Central memory CD4-positive, alpha-beta T cell (primary cell): ENCODE results near the gene KAT2B.
A peak's percentile ranks its signal among the peaks of the same experiment; 100 is the strongest.

Experiments
- DNase-seq: peaks from one replicate; pipeline ENCODE4 v3.0.0; 2022

The KAT2B gene

DNA sequence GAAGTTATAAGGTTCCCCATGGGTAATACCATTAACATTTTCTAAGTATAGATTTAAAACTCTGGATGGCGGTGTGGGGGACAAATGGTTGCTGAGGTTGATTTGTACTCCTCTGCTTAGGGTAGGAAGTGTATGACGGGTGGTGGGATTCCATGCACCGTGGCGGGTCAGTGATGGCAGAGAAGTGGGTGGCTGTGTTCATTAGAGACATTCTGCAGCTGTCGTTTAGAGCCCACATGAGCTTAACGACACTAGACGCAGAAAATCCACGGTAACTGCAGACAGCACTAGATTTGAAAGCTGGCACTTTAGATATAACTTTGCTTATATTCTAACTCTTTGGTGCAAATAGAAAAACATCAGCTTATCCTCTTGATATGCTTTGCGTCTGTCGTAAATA is 108.2 kb downstream of the KAT2B start:
- no peak for DNase-seq

DNA sequence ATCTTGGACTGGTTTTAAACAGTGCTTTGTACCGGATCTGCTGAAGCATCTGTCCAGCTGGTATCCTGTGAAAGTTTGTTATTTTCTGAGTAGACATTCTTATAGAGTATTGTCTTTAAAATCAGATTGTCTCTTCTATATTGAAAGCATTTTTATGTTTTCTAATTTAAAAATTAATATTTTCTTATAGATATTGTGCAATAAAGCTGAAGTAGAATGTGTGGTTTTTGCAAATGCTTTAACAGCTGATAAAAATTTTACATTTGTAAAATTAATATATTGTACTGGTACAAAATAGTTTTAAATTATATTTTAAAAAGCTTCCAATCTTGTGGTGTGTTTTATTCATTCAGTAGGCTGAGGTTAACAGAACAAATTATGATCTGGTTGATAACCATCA is 113.8 kb downstream of the KAT2B start:
- DNase-seq = no peak

DNA sequence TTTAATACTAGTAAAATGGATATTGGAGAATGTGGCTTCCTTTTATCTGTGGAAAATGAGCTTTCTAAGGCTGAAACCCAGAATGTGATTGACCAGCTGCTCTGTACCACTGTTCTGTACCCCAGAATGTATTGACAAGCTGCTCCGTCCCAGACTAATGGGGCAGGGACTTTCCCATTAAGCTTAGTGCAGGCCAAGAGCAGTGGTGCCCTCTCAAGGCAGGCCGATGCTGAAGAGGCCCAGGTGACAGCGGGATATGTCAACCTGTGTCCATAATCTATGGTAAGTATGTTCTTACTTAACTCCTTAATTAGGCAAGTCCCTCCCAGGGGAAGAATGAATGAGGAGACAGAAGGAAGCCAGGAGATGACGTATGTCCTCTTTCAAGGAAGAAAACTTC is 114.7 kb downstream of the KAT2B start:
- DNase-seq = no peak

DNA sequence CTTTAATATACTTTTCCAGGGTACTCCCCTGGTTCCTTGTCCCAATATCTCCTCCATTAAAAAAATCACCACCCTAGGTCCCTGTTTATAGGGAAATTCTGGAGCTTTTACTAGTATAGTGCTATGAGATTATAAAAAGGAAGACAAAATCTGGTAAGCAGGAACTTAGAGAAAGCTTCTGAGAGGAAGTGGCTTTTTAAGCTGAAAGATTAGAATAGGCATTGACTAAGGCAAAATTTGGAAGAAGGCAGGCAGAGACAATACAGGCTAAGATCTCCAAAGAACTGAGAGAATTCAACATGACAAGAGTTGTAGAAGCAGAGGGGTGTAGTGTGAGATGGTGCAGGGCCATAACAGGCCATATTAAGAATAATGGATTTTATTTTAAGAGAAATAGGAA is 120.0 kb downstream of the KAT2B start:
- DNase-seq = no peak

DNA sequence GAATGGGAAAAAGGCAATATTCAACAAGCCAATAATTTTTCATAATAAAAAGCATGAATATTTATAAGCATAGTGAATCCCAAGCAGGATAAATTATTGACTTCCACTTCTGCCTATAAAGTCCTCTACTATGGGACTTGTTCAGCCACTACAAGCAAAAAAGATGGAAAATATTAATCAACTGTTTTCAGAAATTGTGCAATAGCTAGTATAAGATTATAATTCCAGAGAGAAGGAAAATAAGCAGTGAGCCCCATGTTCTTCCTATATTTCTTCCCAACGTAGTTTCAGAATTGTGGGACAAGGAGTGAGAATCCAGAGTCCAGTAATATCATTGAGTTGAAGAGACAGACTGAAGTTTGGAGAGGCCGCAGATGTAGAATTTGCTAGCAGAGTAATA is 121.5 kb downstream of the KAT2B start:
- DNase-seq = no peak

DNA sequence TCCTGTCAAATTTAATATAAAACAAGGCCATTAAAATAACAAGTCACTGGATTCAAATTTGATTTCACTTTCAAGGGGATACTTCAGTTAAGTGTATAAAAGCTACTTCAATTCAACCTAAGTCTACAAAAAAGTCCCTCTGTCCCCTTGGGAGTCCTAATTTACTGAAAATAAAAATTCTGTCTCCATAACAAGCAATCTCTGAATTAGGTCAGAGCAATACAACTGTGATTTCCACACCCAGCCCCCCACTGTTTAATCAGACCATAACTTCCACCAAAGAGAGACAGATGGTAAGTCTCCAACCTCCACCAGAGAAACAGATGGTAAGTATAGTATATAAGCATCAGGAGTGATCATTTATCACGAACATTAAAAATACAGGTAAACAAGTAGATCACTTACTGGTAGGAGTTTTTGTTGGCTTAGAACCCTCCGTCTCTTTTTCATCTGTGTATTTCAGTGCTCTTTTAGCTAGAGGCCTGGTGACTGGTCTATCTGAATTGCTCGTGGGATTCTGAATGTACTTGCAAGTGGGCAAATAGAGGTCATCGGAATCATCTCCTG is 133.7 kb downstream of the KAT2B start:
- DNase-seq = no peak

DNA sequence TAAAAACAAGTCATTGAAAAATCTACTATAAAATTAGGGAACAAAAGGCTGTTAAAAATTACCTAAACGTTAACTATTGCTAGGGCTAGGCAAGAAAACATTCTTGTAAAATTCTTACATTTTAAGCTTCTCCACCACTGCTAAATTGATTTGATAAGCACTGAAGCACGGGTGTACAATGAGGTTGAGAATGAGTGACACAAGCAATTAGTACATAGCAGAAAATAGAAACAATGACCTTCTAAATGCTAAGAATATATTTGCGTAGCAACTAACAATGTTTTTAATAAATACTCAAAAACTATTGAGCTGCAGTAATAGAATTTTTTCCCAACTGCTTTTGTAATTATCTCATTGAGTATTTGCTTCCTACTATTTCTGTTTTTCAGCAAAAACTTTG is 141.0 kb downstream of the KAT2B start:
- no peak for DNase-seq

DNA sequence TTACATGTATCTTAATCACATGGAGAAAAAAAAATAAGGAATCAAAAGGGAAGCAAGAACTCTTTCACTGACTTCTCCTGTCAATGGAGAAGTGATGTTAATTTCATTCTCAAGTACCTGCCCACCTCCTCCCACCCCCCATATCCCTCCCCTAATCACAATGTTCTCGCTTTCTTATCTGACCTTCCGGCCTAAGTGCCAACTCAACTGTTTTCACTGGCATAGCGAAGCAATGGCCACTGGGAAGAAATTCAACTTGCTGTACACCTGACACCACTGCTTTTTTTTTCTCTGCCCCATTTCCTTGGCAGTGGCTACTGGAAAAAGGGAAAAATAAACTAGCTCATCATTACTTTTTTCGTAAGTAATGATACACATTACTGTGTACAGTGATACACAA is 142.0 kb downstream of the KAT2B start:
- no peak for DNase-seq

DNA sequence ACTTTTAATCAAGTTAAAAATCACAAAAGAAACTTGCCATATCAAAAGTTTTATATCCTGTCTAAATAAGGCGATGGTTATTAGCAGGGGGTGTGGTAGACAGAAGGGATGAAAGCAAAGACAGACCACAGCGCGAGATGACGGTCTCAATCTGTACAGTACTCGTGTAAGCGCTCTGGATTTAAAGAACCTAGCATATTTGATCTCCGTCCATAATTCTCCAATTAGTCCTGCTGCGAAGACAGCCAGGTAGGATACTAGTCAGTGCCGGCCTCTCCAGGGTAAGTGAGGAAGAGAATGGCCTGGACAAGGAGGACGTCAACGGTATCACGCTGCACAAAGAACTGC is 145.1 kb downstream of the KAT2B start:
- DNase-seq = peak; percentile 35

DNA sequence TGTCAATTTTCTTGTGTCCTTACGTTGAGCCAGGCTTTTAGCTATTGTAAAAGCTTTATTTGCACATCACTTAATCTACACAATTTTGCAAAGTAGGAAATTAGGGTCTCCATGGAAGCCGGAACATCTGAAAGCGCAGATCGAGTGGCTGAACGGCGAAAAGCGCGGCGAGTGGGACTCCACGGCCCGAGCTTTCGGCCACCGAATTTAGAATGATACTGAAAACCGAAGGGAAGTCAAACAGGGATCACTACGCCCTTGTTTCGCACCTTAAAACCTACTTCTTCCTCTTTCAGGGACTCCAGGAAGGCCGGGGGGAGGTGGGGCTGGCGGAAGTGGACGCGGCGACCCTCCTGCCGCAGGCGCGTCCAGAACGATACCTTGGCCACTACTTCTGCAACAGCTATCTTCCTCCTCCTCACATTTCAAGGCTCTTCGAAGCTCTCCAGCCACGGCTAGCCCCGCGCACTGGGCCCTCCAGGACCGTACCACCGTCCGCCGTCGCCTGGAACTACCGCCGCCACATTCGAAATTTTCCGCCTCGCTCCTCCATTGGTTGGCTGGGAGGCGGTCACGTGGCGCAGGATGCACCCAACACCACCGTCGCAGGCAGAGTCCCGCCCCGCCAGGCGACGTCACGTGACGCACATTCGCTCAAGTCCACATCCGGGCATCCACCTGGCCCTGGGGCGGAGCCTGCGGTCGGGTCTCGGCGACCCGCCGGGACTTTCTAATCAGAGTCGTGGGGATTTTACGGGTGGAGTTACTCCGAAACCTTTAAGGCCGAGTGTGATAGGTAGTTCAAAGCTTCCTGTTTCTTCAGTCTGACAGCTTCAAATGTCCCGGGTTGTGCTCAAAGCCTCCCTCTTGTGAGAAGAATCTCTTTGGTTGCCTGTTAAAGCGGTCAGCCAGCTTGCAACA is 145.7 kb downstream of the KAT2B start, which contains the start of gene SGO1:
SGO1 (minus strand) TSS at position 528 of the 921 bp plus-strand sequence. CDS start 2,179 bp downstream, outside the sequence.
- peak; percentile 99 for DNase-seq

DNA sequence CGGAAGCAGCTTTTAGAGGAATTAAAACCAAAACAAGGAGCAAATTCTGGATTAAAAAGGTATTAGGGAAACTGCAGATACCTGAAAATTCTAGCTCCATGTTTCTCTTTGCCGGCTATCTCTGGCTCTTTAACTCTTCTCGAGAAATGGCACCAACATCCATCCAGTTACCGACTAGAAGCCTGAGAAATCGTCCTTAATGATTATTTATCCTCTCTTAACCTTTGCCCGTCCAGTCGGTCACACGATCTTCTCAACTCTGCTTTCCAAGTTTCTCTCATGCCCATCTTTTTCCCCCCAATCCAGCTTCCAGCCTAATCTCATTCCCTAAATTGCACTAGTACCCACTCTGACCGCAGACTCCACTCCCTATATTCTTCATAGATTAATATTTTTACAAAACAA is 146.4 kb downstream of the KAT2B start:
- DNase-seq = no peak

DNA sequence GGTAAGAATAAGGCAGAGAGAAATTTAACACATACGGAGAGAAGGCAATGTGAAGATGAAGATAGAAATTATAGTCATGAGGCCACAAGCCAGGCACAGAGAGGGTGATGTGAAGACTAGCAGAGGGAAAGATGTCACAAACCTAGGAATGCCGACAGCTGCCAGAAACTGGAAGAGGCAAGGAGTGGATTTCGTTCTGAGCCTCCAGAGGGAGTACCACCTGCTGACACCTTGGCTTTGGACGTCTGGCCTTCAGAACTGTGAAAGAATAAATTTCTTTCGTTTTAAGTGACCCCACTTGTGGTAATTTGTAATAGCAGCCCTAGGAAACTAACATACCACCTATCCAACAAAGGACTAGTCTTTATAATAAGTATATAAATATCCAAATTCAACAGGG is 150.7 kb downstream of the KAT2B start:
- DNase-seq = no peak

DNA sequence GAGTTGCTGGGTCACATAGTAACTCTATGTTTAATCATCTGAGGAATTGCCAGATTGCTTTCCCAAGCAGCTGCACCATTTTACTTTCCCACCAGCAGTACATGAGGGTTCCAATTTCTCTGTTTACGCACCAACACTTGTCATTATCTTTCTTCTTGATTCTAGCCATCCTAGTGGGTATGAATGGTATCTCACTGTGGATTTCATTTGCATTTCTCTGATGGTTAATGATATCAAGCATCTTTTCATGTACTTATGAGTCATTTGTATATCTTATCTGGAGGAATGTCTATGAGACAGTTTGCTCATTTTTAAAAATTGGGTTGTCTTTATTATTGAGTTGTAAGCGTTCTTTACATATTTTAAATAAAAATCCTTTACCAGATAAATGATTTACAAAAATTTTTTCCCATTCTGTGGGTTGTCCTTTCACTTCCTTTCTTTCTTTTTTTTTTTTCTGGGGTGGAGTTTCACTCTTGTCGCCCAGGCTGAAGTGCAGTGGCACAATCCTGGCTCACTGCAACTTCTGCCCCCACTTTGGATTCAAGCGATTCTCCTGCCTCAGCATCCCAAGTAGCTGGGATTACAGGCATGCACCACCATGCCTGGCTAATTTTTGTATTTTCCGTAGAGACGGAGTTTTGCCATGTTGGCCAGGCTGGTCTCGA is 154.7 kb downstream of the KAT2B start:
- DNase-seq = no peak

DNA sequence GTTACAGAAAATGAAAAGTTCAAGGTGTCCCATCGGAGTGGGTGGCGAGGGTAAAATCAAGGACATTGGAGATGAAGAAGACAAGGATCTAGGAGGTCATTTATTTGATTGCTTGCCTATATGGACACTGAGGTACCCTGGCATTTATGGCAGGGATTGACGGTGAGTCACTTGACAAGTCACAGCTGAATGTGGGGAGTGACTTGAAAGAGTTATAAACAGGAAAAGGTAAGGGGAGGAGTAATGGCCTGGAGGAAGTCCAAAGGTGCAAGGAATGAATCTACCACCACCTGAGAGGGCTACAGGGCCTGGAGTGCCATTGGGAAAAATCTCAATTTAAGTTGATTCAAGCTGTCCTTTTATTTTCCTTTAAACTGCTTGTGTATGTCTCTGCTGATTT is 157.5 kb downstream of the KAT2B start:
- DNase-seq = no peak

DNA sequence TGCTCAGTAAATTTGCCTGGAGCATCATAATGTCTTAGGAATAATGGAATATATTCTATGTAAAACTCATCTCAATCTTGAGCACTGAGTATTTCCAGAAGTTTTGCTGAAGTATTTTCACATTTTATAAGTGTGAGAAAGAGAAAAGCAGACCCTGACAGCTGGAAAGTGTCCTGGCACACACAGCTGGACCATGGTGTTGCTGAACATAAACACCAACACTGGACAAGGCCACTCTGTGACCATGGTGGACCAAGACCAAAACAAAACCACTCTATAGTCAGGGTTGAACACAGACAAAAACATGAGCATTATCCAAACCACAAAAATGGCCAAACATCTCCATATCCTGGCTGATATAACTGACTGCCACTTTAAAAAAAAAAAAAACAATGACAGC is 160.9 kb downstream of the KAT2B start:
- no peak for DNase-seq
